Measurements from ENCODE around the gene CBX2. TPM values are rescaled to one million over a fixed set of nuclear protein-coding genes. Genes with fewer than 3 reads are reported as not detected.

CBX2 gene
- 1 to 10 TPM in 2 of 3 donors, under 1 TPM in 1; 0.79 to 1.3 (median 1.3) TPM for polyA plus RNA-seq

- WGBS, 3 donors: 2 to 5% (median 3%) methylated on average over 4 to 89 of the region's 96 CpGs
- no peak within 1 kb of the TSS for H3K27ac ChIP-seq (ENCODE audit: low read depth, low read length)
Observed at GRCh38 chr17:79777894-79778503, at the start of gene CBX2. TSS of gene CBX2 (plus strand) at chr17:79778148. CDS start at chr17:79778236, 88 bp downstream.

DNA sequence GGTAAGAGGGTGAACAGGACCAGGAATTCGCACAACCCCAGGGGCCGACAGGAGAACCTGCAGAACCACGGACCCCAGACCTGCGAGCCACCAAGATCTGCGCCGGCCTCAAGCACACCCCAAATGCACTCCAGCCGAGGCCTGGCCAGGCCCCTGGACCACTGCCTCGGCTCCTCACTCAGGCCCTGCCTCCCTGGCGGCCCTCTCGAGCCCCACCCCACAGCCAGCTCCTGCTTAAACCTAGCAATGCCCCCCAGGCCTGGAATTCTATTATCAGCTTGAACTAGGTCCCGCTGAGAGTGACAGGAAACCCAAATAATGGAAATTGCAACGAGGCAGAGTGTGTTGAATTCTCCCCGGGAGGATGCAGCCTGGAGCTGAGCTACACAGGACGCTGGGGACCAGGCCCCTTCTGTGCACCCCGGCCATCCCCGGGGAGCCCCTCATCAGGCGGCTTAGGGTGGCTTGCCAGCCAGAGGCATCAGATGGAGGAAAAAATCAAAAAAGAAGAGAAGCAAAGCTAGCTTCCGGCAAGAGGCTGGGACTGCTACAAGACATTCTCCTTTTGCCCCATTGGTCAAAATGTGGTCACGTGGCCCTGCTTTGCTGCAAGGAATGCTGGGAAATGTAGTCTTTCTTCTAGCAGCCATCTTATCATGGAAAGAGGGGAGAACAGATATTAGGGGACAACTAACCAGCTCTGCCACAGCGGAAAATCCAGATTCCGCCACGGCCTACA, 49.6 kb upstream of the CBX2 start:
- 44 to 52% (median 52%) methylated on average over 22 of the region's 22 CpGs for WGBS, 3 donors
- no peak overlapping the region for H3K27ac ChIP-seq (ENCODE audit: low read depth, low read length)

GRCh38 chr17:79728908-79729471, 49.0 kb upstream of the CBX2 start:
- WGBS, 3 donors: 72 to 73% (median 73%) methylated on average over 26 of the region's 26 CpGs
- H3K27ac ChIP-seq (ENCODE audit: low read depth, low read length): no peak overlapping the region

DNA sequence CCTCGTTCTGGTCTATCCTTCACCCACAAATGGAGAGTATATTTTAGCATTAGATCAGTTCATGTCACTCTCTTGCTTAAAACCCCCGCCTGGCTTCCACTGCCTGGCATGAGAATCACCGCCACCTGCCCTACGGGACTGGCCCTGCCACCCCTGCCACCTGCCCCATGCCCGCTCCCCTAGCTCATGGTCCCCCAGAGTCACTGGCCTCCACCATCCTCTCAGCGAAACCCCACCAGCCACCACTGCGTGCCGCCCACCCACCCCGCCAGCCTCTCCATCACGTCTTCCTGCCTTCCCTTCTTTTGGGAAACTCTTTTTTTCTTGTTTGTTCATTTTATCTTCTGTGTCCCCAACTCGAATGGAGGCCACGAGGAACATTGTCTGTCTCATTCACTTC, 48.2 kb upstream of the CBX2 start:
- 91 to 93% (median 93%) methylated on average over 12 of the region's 12 CpGs for WGBS, 3 donors
- no peak overlapping the region for H3K27ac ChIP-seq (ENCODE audit: low read depth, low read length)

- 93% methylated on average over 5 of the region's 5 CpGs for WGBS, 3 donors
- no peak overlapping the region for H3K27ac ChIP-seq (ENCODE audit: low read depth, low read length)
Observed at GRCh38 chr17:79730437-79730768, 47.5 kb upstream of the CBX2 start.

GRCh38 chr17:79730769-79731483, 47.0 kb upstream of the CBX2 start, which contains the start of gene ENPP7:
TSS of gene ENPP7 (plus strand) at chr17:79730943. CDS start at chr17:79731140, 197 bp downstream.
- WGBS, 3 donors: 90 to 92% (median 90%) methylated on average over 32 to 33 of the region's 33 CpGs
- H3K27ac ChIP-seq (ENCODE audit: low read depth, low read length): no peak within 1 kb of the TSS

DNA sequence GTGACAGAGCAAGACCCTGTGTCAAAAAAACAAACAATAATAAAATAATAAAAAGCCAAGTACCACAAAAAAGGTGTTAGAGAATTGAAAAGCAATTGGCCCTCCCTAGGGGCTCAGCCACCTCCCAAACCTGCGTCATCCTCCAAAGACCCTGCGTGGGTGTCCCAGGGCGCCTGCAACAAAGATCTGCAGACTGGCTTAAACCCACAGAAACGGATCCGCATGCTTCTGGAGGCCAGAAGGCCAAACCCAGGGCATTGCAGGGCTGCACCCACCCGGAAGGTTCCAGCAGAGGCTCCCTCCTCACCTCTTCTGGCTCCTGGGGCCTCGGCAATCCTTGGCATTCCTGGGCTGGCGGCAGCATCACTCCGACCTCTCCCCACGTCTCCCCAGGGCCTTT, 45.7 kb upstream of the CBX2 start:
- WGBS, 3 donors: 84 to 93% (median 87%) methylated on average over 10 of the region's 10 CpGs
- H3K27ac ChIP-seq (ENCODE audit: low read depth, low read length): no peak overlapping the region

DNA sequence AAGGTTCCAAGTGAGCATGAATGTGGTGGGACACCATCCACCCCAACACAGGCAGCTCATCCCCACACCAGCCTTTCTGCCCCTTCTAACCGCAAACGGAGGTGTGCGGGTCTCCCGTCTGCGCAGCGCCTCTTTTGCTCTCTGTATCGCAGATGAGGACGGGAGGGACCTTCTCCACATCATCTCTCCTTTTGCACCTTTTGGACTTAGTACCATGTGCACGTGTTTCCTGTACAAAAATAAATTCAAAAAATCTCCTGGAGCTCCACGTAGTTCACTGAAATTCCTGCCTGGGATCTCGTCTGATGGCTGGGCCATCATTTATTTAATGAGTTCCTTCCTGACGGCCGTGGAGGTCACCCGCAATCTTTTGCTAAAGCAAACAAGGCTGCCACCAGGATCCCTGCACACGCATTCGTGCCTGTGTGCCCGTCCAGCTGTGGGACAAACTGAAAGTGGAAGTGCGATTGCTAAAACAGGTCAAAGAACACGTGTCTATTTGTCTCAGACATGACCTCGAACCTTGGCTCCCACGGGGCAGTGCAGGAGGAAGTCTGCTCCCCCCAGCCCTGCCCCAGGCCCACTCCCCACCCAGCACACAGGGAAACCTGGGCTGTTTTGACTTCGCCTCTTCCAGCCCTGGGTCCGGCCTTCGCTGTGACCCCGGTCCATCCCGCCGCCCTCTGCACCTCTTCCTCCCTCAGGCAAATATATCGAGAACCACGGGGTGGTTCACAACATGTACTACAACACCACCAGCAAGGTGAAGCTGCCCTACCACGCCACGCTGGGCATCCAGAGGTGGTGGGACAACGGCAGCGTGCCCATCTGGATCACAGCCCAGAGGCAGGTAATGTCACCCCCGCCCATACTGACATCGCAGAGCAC, 44.9 kb upstream of the CBX2 start:
- 59 to 62% (median 61%) methylated on average over 35 of the region's 35 CpGs for WGBS, 3 donors
- H3K27ac ChIP-seq (ENCODE audit: low read depth, low read length): no peak overlapping the region

DNA sequence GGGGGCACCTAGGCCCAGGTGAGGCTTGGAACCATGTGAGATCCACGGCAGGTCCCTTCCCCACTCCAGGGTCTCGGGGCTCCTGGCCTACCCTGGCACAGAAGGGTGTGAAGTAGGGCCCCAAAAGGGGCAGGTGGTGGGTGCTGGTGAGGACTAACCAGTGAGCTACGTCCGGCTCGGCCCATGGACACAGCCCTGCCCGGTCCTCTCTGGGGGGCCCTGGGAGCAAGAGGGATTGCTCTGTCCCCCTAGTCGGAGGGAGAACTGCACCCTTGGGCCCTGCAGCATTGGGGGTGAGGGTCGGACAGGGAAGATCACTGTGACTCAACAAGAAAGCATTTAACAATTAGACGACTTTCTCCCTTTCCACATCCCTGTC, 44.3 kb upstream of the CBX2 start:
- 82 to 87% (median 86%) methylated on average over 9 of the region's 9 CpGs for WGBS, 3 donors
- no peak overlapping the region for H3K27ac ChIP-seq (ENCODE audit: low read depth, low read length)

- 92 to 97% (median 96%) methylated on average over 32 of the region's 32 CpGs for whole genome bisulfite sequencing, 3 donors
Observed at GRCh38 chr17:79735096-79735495, 42.9 kb upstream of the CBX2 start.

DNA sequence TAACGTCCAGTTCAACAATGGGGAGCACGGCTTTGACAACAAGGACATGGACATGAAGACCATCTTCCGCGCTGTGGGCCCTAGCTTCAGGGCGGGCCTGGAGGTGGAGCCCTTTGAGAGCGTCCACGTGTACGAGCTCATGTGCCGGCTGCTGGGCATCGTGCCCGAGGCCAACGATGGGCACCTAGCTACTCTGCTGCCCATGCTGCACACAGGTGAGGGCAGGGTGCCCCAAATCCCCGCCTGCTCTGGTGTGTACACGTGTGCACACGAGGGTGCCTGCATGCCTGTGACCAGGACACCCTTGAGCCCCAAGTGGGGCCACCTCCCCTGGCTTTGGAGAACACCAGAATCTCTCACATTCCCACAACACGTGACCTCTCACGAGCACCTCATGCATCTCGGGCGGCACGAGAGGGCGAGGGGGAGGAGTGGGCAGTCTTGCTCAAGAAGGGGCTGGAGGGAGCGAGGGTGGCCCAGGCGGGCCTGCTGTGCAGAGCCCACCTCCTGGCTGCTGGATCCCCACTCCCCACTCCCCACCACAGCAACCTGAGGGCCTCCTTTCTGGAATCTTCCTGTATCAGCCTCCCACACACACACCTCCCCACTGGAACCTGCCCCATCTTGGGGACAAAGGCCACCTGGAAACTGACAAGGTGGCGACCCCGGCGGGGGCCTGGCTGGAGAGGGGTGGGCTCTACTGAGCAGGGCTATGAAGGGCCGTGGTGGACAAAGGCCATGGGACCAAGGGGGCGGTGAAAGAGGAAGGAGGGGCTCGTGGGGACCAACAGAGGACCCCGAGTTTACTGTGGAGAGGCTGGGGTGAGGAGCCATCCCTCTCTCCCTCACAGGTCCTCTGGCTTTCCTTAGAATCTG, 40.7 kb upstream of the CBX2 start:
- WGBS, 3 donors: 88 to 92% (median 90%) methylated on average over 30 of the region's 30 CpGs

More at GRCh38 chr17:79735096-79735495, 42.9 kb upstream of the CBX2 start:
- H3K27ac ChIP-seq (ENCODE audit: low read depth, low read length): no peak overlapping the region

GRCh38 chr17:79737922-79738578, 39.9 kb upstream of the CBX2 start:
- H3K27ac ChIP-seq (ENCODE audit: low read depth, low read length): no peak overlapping the region
- 87 to 92% (median 88%) methylated on average over 17 of the region's 17 CpGs for WGBS, 3 donors

More for the DNA sequence above, 40.7 kb upstream of the CBX2 start:
- H3K27ac ChIP-seq (ENCODE audit: low read depth, low read length): no peak overlapping the region

GRCh38 chr17:79738643-79739042, 39.3 kb upstream of the CBX2 start:
- 73 to 92% (median 90%) methylated on average over 14 of the region's 14 CpGs for WGBS, 3 donors
- H3K27ac ChIP-seq (ENCODE audit: low read depth, low read length): no peak overlapping the region

- WGBS, 3 donors: 71 to 82% (median 79%) methylated on average over 28 of the region's 28 CpGs
Observed at GRCh38 chr17:79739148-79740062, 38.5 kb upstream of the CBX2 start.

GRCh38 chr17:79740413-79740812, 37.5 kb upstream of the CBX2 start:
- no peak overlapping the region for H3K27ac ChIP-seq (ENCODE audit: low read depth, low read length)
- 14 to 40% (median 37%) methylated on average over 8 of the region's 8 CpGs for WGBS, 3 donors

More at GRCh38 chr17:79739148-79740062, 38.5 kb upstream of the CBX2 start:
- no peak overlapping the region for H3K27ac ChIP-seq (ENCODE audit: low read depth, low read length)

DNA sequence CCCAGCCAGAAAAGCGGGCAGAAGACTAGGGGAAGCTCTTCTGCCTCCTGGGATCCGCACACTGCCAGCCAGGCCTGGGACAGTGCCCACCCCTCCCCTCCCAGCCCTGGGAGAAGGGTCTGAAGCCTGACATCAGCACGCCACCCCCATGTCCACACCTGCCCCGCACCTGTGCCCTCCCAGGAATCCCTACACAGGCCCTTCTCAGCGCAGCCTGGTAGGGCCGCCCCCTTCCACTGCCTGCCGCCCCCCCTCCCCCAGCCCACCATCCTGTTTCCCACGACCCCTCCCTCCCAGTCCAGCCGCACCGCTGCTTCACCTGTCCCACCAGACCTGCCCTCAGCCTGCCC, 36.6 kb upstream of the CBX2 start:
- whole genome bisulfite sequencing, 3 donors: 24 to 33% (median 31%) methylated on average over 8 to 10 of the region's 10 CpGs

More for the DNA sequence above, 36.6 kb upstream of the CBX2 start:
- no peak overlapping the region for H3K27ac ChIP-seq (ENCODE audit: low read depth, low read length)

Data from adipose tissue (tissue), 3 donors.